Panc1 (cell line): ENCODE results near the gene ITGA11. TPM values are rescaled to one million over a fixed set of nuclear protein-coding genes. Genes with fewer than 3 reads are reported as not detected.

Experiments
- ATAC-seq: fragments of 200-7000 bp; cut with Tn5 transposase; 2 replicates; pipeline ENCODE4 v1.9.1; 2020; ENCODE audit warnings: mild to moderate bottlenecking, moderate library complexity
- BruUV-seq: library from RNA; stranded (reverse); fragments of 400-500 nt; replicated peaks from 2 replicates; lab custom pipeline; 2021; lab: Mats Ljungman, UMichigan
- CTCF ChIA-PET: fragments of 300-600 bp; sonication (Branson Sonifier 250); formaldehyde crosslinking; loops from one replicate; lab custom pipeline; 2022; ENCODE audit warnings: antibody characterized with exemption; lab: Charles Lee
- POLR2A ChIA-PET: fragments of 300-600 bp; sonication (Branson Sonifier 250); formaldehyde crosslinking; loops from one replicate; lab custom pipeline; 2022; ENCODE audit warnings: antibody characterized with exemption; lab: Charles Lee
- DNase-seq: peaks from one replicate; pipeline ENCODE4 v3.0.0-alpha.2; 2010; ENCODE audit warnings: low read depth, low spot score
- H3K27ac ChIP-seq: 2 replicates; pipeline ENCODE4 v1.5.1; 2011; ENCODE audit warnings: mild to moderate bottlenecking, low read length, inconsistent platforms
- H3K27me3 ChIP-seq: fragments of 200-500 bp; sonication (Bioruptor generic); 2 replicates; pipeline ENCODE4 v1.6.0; 2014; ENCODE audit warnings: low read length, inconsistent platforms; ENCODE audit not compliant: control insufficient read depth, insufficient read depth
- H3K36me3 ChIP-seq: fragments of 200-500 bp; sonication (Bioruptor generic); 2 replicates; pipeline ENCODE4 v1.5.1; 2014; ENCODE audit warnings: inconsistent platforms, mild to moderate bottlenecking, low read length, moderate library complexity; ENCODE audit not compliant: control insufficient read depth, insufficient read depth
- H3K4me1 ChIP-seq: 2 replicates; pipeline ENCODE4 v1.5.1; 2011; ENCODE audit warnings: inconsistent platforms, mild to moderate bottlenecking, low read length, moderate library complexity; ENCODE audit not compliant: control insufficient read depth, insufficient read depth
- H3K4me3 ChIP-seq, 2 experiments: 2 replicates each; pipeline ENCODE4 v1.5.1; 2011 to 2012; ENCODE audit warnings: low read depth in 2 of 2, low read length in 2 of 2, mild to moderate bottlenecking in 2 of 2, inconsistent platforms in 1 of 2, moderate library complexity in 1 of 2
- H3K9me3 ChIP-seq: fragments of 200-500 bp; sonication (Bioruptor generic); 2 replicates; pipeline ENCODE4 v1.5.1; 2014; ENCODE audit warnings: low read depth, mild to moderate bottlenecking, inconsistent platforms, low read length, moderate library complexity; ENCODE audit not compliant: control insufficient read depth, insufficient read depth
- CTCF ChIP-seq: fragments of 450-650 bp; IDR thresholded peaks from 2 replicates; pipeline ENCODE4 v1.5.1; 2017; ENCODE audit warnings: mild to moderate bottlenecking
- POLR2AphosphoS5 ChIP-seq: IDR thresholded peaks from 2 replicates; pipeline ENCODE4 v1.6.1; 2012; ENCODE audit warnings: mild to moderate bottlenecking, low read depth, low read length, moderate library complexity
- REST ChIP-seq, 2 experiments: IDR thresholded peaks; 2 replicates each; pipeline ENCODE4 v1.6.1; 2011 to 2012; ENCODE audit warnings: low read depth in 2 of 2, control low read depth in 1 of 2, low read length in 1 of 2, mild to moderate bottlenecking in 1 of 2, moderate library complexity in 1 of 2; ENCODE audit not compliant: insufficient read depth in 1 of 2
- SIN3A ChIP-seq: IDR thresholded peaks from 2 replicates; pipeline ENCODE4 v1.6.1; 2012; ENCODE audit warnings: low read depth, mild to moderate bottlenecking, low read length, moderate library complexity, borderline replicate concordance; ENCODE audit not compliant: insufficient read depth
- TCF7L2 ChIP-seq: IDR thresholded peaks from 2 replicates; pipeline ENCODE4 v1.6.1; 2011; ENCODE audit warnings: mild to moderate bottlenecking, low read depth, low read length, inconsistent platforms
- in situ Hi-C: cut with HindIII; loops from 2 replicates; pipeline ENCODE4 v1.10.0; 2016; ENCODE audit warnings: low sequenced_read_pairs, low pct_unique_long_range_greater_than_20kb
- intact Hi-C: fragments of 100-400 bp; cut with micrococcal nuclease; formaldehyde crosslinking; loops from one replicate; pipeline ENCODE4 v1.10.0; 2022; ENCODE audit not compliant: unreplicated experiment
- total RNA-seq: library from RNA; stranded (reverse); gene quantifications from one replicate; pipeline ENCODE4 v1.2.1, GENCODE V29; 2021; ENCODE audit not compliant: unreplicated experiment

Gene ITGA11
- total RNA-seq, 1 experiment from 2014 or later, result 0.28 TPM

- Histone ChIP-seq H3K4me1 (no peaks in the 10 kb centered on the region), H3K27me3 (no peaks in the 10 kb centered on the region), H3K9me3 (peaks cover 5% of the 10 kb centered on the region; the same call in 1 of the 2 replicates), H3K36me3 (no peaks in the 10 kb centered on the region), H3K4me3 (no peak overlapping the region), H3K27ac (no peak overlapping the region)
- intact Hi-C loops, result no loop called here
- in situ Hi-C loops, result no loop called here
- POLR2A ChIA-PET, result no interaction called here
- BruUV-seq, result no TSS peak
- no peak for ATAC-seq
- CTCF ChIA-PET, result no interaction called here
- TF ChIP-seq TCF7L2, result no peak
- TF ChIP-seq POLR2AphosphoS5, result no peak
- no peak for TF ChIP-seq REST (IDR thresholded peaks at IDR 0.05; ENCODE audit: insufficient read depth in 1 of 2, low read depth in 2 of 2, low read length in 1 of 2)
- no peak for TF ChIP-seq SIN3A
- no peak for TF ChIP-seq CTCF
- no peak for DNase-seq
Observed at GRCh38 chr15:68360721-68361120, 71.2 kb downstream of the ITGA11 start.

- Histone ChIP-seq H3K36me3 (no peaks in the 10 kb centered on the region), H3K27ac (no peak overlapping the region), H3K4me1 (peaks cover 3% of the 10 kb centered on the region; the same call in 1 of the 2 replicates), H3K9me3 (peaks cover 5% of the 10 kb centered on the region; the same call in 1 of the 2 replicates), H3K4me3 (no peak overlapping the region), H3K27me3 (no peaks in the 10 kb centered on the region)
- ATAC-seq, result no peak
- no peak for DNase-seq
- intact Hi-C loops, result no loop called here
- POLR2A ChIA-PET, result no interaction called here
- TF ChIP-seq SIN3A (no peak), CTCF (no peak), POLR2AphosphoS5 (no peak), TCF7L2 (no peak)
- BruUV-seq, result no TSS peak
- in situ Hi-C loops, result no loop called here
- CTCF ChIA-PET, result no interaction called here
Observed at GRCh38 chr15:68356778-68357177, 75.2 kb downstream of the ITGA11 start.
